ENCODE data around the gene ACTR3C. TPM values are rescaled to one million over a fixed set of nuclear protein-coding genes. Genes with fewer than 3 reads are reported as not detected.
"Not testable (repeated sequence)": the region's sequence is repeated elsewhere in the genome, so short reads cannot be mapped to it uniquely, and the experiment has no call there.

The ACTR3C gene
- total and polyA plus RNA-seq, 12 donors, result 6.6 to 50.0 (median 26.0) TPM

DNA sequence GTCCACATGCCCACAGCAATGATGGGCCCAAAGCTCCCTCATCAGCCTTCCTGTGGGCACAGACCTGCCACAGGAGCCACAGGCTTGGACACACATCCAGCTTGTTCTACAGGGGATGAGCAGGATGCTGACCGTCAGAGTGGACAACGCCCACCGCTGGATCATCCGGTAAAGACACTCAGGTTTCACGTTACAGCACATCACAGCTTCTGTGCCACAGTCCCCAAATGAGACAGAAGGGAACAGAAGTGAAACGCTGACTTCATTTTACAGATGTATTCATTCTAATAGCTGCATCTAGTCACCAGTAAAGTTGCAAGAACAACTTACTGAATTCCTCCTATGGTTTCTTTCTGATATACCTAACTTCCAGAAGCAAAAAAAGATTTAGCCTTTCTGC is 33.0 kb downstream of the ACTR3C start:
- H3K9me3 ChIP-seq (replicated peaks in 1 of 3); DNase-seq; H3K27me3 ChIP-seq; intact Hi-C loops (cut with DNase I); H3K27ac ChIP-seq; H3K4me3 ChIP-seq; H3K4me1 ChIP-seq (replicated peaks in 1 of 2); H3K36me3 ChIP-seq (replicated peaks in 1 of 2): not testable (repeated sequence)
- WGBS, 4 donors, result 71 to 77% (median 74%) methylated on average over 2 to 6 of the region's 6 CpGs

DNA sequence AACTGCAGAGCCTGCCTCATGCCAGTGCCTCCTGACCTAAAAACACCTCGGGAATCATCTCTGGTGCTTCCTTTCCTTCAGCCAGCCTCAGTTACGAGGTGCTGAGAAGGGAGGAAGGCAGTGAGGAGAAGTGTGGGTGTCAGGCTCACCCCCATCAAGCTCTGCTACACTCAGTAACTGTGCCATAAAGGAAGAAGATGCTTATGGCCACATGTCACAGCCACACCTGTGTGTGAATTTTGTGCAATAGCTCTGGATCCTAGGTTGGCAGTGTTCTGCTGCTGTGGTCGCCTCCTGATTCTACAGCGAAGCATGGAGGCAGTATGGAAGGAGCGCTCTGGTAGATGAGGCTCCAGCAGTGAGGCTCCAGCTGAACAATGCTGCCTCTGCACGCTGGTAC is 34.5 kb downstream of the ACTR3C start:
- 90 to 94% (median 93%) methylated on average over 2 to 5 of the region's 6 CpGs for WGBS, 4 donors
- intact Hi-C loops (cut with DNase I); H3K27ac ChIP-seq: not testable (repeated sequence)

DNA sequence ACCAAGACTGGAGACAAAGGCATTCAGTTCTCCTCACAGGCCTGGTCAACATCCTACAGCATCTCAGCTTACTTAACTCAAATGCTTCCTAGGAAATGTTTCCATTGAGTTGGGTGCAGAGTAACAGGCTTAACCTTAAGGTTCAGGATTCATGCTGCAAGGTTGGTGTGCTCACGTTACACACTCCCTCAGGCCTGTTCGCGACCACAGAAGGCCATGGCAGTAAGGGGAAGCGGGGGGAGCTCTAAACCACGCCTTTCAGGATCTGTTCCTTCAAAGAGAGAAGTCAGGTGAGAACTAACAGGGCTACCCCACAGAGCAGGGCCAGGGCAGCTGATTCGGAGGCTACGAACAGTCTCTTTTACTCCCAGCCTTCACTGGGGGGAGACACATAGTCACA is 35.5 kb downstream of the ACTR3C start:
- H3K4me1 ChIP-seq (replicated peaks in 1 of 2); H3K4me3 ChIP-seq; H3K27me3 ChIP-seq; H3K27ac ChIP-seq; H3K36me3 ChIP-seq (replicated peaks in 1 of 2); DNase-seq; H3K9me3 ChIP-seq (replicated peaks in 1 of 3); intact Hi-C loops (cut with DNase I): not testable (repeated sequence)
- 80 to 84% methylated on average over 7 of the region's 7 CpGs; no CpG with 5 or more reads in 2 of the 4 donors for WGBS, 4 donors

More for the DNA sequence above, 34.5 kb downstream of the ACTR3C start:
- not testable (repeated sequence) for H3K4me1 ChIP-seq (replicated peaks in 1 of 2); H3K9me3 ChIP-seq (replicated peaks in 1 of 3); H3K4me3 ChIP-seq; H3K27me3 ChIP-seq; H3K36me3 ChIP-seq (replicated peaks in 1 of 2)
- DNase-seq, result peak in 1 of 7 donors; percentile 5

DNA sequence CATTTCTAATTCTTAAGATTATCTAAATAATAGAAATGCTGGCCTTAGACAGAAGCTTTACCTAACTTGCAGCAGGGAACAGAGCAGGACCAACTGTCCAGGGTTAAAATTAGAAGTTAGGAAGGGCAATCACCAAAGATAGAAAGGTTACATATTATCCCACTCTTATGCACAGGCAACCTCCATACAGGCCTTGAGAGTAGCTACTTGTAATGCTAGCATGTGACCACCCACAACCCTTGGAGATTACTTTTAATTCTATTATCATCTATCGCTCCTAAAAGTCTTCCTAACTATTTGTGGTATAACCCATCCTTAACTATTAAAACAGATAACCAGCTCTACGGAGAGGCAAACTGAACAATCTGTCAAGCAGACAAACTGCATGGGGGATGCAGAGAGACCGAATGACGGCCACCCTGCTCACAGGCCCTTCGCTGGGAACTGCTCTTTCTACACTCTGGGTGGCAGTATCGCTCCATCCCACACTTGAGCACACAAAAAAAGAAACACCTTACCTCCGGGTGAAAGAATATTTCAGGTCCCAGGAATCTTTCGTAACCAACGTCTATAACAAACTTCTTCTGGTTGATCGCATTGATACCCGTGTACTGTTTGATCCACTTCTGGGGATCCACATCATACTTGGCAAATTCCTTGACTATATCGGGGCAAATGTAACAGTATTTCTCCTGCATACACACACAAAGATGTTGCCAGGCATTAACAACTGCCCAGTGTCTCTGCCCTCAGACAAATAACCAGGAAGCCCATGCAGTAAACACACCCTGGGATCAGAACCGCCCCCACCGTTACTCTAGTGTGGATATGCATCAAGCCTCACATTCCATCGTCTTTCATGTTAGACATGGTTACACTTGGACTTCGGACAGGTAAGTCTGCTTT is 37.2 kb downstream of the ACTR3C start:
- H3K27me3 ChIP-seq; H3K36me3 ChIP-seq (replicated peaks in 1 of 2); H3K27ac ChIP-seq; H3K4me1 ChIP-seq (replicated peaks in 1 of 2); H3K4me3 ChIP-seq; intact Hi-C loops (cut with DNase I); H3K9me3 ChIP-seq (replicated peaks in 1 of 3): not testable (repeated sequence)
- 19 to 36% (median 27%) methylated on average over 14 to 16 of the region's 16 CpGs for WGBS, 4 donors
- DNase-seq, result peak in 4 of 7 donors; percentile 23 to 72 (median 46)
- TF ChIP-seq, protein P1, sequence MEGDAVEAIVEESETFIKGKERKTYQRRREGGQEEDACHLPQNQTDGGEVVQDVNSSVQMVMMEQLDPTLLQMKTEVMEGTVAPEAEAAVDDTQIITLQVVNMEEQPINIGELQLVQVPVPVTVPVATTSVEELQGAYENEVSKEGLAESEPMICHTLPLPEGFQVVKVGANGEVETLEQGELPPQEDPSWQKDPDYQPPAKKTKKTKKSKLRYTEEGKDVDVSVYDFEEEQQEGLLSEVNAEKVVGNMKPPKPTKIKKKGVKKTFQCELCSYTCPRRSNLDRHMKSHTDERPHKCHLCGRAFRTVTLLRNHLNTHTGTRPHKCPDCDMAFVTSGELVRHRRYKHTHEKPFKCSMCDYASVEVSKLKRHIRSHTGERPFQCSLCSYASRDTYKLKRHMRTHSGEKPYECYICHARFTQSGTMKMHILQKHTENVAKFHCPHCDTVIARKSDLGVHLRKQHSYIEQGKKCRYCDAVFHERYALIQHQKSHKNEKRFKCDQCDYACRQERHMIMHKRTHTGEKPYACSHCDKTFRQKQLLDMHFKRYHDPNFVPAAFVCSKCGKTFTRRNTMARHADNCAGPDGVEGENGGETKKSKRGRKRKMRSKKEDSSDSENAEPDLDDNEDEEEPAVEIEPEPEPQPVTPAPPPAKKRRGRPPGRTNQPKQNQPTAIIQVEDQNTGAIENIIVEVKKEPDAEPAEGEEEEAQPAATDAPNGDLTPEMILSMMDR (IDR thresholded peaks at IDR 0.05), result peak; percentile 20 to 90 (median 76)

DNA sequence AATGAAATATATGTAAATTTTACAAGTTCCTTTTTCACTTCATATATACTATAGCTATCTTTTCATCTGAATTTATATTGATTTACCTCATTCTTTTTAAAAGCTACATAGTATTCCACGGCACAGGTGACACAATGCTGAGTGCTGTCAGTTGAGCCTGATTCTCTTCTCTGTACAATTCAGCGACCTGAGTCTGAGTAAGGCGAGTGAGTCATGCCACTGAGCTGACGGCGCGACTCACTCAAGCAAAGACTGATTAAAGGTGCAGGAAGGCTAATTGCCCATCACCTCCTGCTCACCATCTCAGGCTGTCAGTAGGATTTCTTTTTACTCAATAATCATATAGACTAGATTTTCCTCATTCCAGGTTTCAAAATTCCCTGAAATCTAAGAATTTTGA is 39.7 kb downstream of the ACTR3C start:
- H3K9me3 ChIP-seq (replicated peaks in 1 of 3); H3K4me3 ChIP-seq; DNase-seq; H3K4me1 ChIP-seq (replicated peaks in 1 of 2); intact Hi-C loops (cut with DNase I); H3K36me3 ChIP-seq (replicated peaks in 1 of 2); H3K27ac ChIP-seq; H3K27me3 ChIP-seq: not testable (repeated sequence)
- whole genome bisulfite sequencing, 4 donors, result 39 to 51% (median 44%) methylated on average over 3 to 6 of the region's 6 CpGs

DNA sequence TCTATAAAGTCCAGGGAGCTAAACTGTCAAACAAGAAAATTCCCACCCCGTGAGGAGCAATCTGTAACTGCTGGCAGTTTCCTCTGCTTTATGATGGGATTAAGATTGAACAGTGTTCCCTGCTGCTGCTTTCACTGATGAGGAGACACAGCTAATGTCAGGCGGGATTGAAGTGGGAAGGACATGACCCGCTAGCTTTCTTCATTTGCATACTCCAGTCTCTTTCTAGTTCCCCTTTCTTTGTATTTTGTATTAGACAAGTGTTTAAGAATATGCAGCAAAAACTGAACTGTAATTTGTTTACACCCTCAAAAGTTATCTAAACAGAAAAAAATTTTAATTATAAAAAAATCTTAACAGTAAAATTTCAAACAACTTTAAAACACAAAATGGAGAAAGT is 40.2 kb downstream of the ACTR3C start:
- H3K9me3 ChIP-seq (replicated peaks in 1 of 3); intact Hi-C loops (cut with DNase I); H3K27ac ChIP-seq; H3K27me3 ChIP-seq; H3K4me1 ChIP-seq (replicated peaks in 1 of 2); H3K4me3 ChIP-seq; DNase-seq; H3K36me3 ChIP-seq (replicated peaks in 1 of 2): not testable (repeated sequence)
- WGBS, 4 donors, result 65 to 92% (median 73%) methylated on average over 2 of the region's 3 CpGs

DNA sequence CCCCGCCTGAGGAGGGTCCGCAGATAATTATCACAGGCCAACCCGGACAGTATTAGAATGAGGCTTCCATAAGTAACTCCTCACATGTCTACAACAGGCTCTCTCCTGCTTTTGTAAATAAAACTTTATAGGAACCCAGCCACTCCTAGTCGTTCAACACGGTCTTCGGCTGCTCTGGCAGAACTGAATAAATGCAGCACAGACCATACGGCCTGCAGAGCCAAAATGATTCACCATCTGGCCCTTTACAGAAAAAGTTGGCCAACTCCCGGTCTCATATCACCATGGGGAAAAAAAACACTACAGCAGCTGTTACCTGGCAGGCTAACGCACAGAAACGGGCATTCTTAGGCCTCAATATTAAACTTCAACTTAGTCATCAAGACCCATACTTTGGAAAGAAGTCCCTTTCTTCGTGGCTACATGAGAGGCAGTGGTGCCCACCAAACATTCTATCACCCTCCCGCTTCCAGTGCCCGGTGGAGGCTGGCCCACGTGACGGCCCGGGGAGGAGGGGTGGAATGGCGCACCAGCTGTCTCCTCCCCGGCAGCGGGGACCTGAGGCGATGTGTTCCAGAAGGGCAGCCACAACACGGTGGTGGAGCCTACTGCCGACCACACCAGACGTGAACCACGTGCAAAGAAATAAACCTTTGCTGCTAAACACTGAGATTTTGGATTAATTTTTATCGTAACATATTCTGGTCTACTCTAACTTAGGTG is 41.5 kb downstream of the ACTR3C start:
- intact Hi-C loops (cut with DNase I); H3K4me1 ChIP-seq (replicated peaks in 1 of 2); H3K36me3 ChIP-seq (replicated peaks in 1 of 2); H3K9me3 ChIP-seq (replicated peaks in 1 of 3); H3K27ac ChIP-seq; DNase-seq; H3K4me3 ChIP-seq; H3K27me3 ChIP-seq: not testable (repeated sequence)
- WGBS, 4 donors, result 83 to 91% (median 91%) methylated on average over 2 to 13 of the region's 25 CpGs

DNA sequence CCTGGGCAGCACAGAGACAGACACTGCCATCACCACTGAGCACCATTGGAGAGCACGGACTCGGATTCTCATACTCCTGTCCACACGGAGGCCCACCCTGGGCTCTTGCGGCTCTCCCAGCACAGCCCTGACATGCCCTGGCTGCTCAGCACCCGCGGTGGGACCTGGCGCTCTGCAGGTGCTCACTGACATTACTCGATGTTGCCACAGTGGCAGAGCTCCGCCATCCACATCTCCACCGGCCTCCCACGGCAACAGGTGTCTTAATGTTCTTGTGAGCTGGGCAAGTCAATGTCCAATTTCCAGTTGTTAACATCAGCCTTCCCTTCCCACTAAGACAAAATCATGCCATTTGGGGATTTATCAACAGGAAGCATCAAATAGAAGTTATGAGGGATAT is 45.0 kb downstream of the ACTR3C start:
- H3K4me1 ChIP-seq (replicated peaks in 1 of 2); intact Hi-C loops (cut with DNase I); H3K27me3 ChIP-seq; H3K36me3 ChIP-seq (replicated peaks in 1 of 2); DNase-seq; H3K9me3 ChIP-seq (replicated peaks in 1 of 3); H3K4me3 ChIP-seq; H3K27ac ChIP-seq: not testable (repeated sequence)
- 80 to 91% (median 88%) methylated on average over 3 to 11 of the region's 11 CpGs for WGBS, 4 donors

All from adrenal gland (tissue), 12 donors.